ENCODE measurements around the gene TCEA3.

Gene TCEA3

GRCh38 chr1:23424293-23425192 lies at the start of gene TCEA3:
Gene TCEA3, minus strand, starts transcription at chr1:23424748. Its CDS starts 115 bp downstream, at chr1:23424633.
- peak in 9 of 51 donors; percentile 11 to 26 (median 22) for DNase-seq

- DNase-seq, result no peak
Observed at GRCh38 chr1:23473037-23473800, 48.7 kb upstream of the TCEA3 start.

- DNase-seq, result no peak
Observed at GRCh38 chr1:23472351-23473036, 47.9 kb upstream of the TCEA3 start.

GRCh38 chr1:23471473-23472075 lies 47.0 kb upstream of the TCEA3 start:
- DNase-seq, result no peak

- peak in 17 of 51 donors; percentile 3 to 50 (median 19) for DNase-seq
Observed at GRCh38 chr1:23470282-23471070, 45.9 kb upstream of the TCEA3 start.

GRCh38 chr1:23469372-23469982 lies 44.9 kb upstream of the TCEA3 start:
- no peak for DNase-seq

GRCh38 chr1:23466423-23466989 lies 42.0 kb upstream of the TCEA3 start:
- DNase-seq, result peak in 34 of 51 donors; percentile 3 to 78 (median 48)

- no peak for DNase-seq
Observed at GRCh38 chr1:23463286-23463685, 38.7 kb upstream of the TCEA3 start.

GRCh38 chr1:23462766-23463165 lies 38.2 kb upstream of the TCEA3 start:
- no peak for DNase-seq

GRCh38 chr1:23461050-23461449 lies 36.5 kb upstream of the TCEA3 start:
- DNase-seq, result no peak

- DNase-seq, result no peak
Observed at GRCh38 chr1:23460519-23460918, 36.0 kb upstream of the TCEA3 start.

GRCh38 chr1:23459338-23459757 lies 34.8 kb upstream of the TCEA3 start:
- no peak for DNase-seq

- DNase-seq, result no peak
Observed at GRCh38 chr1:23456226-23456625, 31.7 kb upstream of the TCEA3 start.

GRCh38 chr1:23453455-23454000 lies 29.0 kb upstream of the TCEA3 start:
- no peak for DNase-seq

- peak in 11 of 51 donors; percentile 3 to 47 (median 15) for DNase-seq
Observed at GRCh38 chr1:23452011-23452411, 27.5 kb upstream of the TCEA3 start.

- no peak for DNase-seq
Observed at GRCh38 chr1:23451441-23451840, 26.9 kb upstream of the TCEA3 start.

- no peak for DNase-seq
Observed at GRCh38 chr1:23450894-23451293, 26.3 kb upstream of the TCEA3 start.

- peak in 7 of 51 donors; percentile 4 to 11 (median 6) for DNase-seq
Observed at GRCh38 chr1:23449958-23450357, 25.4 kb upstream of the TCEA3 start.

- DNase-seq, result no peak
Observed at GRCh38 chr1:23449306-23449705, 24.8 kb upstream of the TCEA3 start.
